ENCODE results near the gene PMVK.
"Not testable (repeated sequence)": the region's sequence is repeated elsewhere in the genome, so short reads cannot be mapped to it uniquely, and the experiment has no call there.

Gene PMVK

DNA sequence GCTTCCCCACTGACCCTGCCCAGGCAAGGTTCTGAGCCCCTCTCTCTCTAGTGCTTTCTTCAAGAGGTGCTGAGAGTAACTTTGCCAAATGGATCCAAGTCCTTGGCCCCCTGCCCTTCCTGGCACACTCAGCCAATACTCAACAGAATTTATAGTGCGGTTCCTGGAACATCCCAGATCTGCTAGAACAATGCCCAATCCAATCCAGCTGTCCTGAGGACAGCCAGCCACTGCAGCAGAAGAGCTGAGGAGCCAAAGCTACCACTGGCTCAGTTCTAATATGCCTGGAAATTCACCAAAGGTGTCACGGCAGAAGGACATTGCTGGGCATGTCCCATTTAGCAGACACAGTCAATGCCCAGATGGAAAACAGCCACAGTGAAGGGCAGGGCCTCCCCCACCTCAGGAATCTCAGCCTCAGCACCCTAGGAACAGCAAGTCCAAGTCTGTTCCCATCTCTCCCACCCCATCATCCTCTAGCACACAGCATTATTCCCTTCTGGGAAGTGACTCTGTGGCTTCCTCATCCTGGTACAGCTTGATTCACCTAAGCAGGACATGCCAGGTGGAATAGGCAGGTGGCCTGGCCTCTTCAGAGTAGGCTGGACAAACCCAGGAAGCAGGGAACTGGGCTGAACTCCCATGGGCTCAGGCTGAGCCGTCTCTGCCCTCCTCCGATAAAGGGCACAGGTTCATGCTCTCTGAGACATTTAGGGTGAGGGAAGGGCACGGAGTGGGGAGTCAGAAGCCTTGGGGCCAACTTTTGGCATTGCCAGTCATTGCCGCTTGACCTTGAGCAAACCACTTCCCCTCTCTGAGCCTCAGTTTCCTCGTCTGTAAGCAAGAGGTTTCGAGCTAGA lies 24.6 kb downstream of the PMVK start:
- DNase-seq = no peak

DNA sequence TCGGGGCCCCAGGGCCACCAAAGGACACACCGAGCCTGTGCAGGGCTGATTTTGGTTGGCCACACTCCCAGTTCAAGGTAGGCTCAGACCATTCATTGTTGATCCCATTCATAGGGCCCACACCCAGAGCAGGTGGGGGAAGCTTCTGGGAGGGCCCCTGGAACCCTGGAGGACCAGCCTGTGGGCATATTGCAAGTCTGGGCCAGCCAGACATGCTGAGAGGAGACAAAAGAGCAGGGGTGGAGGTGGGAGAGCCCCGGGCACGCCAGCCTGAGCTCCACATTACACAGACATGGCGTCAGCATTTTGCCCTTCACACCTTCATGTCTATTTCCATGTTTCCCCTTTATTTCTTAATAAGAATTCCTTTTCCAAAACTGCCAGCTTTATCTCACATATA lies 25.7 kb downstream of the PMVK start:
- no peak for DNase-seq

DNA sequence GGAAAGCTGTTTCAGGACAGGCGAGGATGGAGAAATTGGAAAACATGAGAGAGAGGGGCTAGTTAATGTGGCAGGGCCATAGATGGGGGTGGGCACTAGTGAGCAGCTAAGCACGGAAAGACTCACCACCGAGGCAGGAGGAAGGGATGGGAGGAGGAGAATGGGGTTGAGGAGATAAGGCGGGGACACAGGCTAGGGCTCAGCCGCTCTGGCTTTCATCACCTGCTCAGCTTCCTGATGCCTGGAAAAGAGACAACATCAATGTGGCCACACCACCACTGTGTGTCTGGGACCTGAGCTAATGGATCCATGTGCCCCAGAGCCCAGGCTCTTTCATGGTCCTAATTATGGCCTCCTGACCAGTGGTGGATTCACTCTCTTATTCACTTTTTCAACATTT lies 27.6 kb downstream of the PMVK start:
- no peak for DNase-seq

DNA sequence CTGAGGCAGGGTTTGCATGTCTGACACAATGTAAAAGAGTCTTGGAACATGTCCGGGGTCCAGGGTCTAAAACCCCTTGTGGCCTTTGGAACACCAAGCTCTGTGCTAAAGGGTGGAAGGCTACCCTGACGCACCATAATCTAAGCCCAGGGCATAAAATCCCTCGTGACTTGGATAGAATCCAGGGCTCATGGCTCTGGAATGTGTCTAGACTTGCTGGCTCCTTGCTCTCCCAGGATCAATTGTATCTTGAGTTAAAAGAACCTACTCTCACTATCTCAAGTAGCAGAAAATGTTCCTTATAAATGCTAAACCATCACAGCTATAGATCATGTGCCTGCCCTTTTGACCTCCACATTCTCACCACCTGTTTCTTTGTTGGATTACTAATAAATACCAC lies 28.4 kb downstream of the PMVK start:
- not testable (repeated sequence) for DNase-seq

DNA sequence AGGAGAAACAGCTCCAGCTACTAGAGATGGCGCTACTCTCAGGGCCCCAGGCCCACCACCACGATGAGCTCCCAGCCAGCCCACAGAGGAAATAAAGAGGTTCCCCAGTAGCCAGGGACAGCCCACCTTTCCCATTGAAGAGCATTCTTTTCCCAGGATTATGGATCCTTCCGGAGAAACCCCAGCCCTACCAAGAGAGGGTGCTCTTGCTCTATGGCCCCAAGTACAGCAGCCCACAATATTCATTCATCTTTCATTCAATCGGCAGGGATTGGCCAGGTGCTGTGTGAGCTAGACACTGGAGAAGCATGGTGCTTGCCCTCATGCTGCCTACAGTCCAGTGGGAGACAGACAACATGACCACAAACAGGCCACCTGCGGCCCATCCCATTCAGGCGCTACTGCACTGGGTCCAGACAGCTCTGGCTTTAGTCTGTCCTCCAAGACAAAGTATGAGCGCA lies 29.9 kb downstream of the PMVK start:
- DNase-seq = no peak

DNA sequence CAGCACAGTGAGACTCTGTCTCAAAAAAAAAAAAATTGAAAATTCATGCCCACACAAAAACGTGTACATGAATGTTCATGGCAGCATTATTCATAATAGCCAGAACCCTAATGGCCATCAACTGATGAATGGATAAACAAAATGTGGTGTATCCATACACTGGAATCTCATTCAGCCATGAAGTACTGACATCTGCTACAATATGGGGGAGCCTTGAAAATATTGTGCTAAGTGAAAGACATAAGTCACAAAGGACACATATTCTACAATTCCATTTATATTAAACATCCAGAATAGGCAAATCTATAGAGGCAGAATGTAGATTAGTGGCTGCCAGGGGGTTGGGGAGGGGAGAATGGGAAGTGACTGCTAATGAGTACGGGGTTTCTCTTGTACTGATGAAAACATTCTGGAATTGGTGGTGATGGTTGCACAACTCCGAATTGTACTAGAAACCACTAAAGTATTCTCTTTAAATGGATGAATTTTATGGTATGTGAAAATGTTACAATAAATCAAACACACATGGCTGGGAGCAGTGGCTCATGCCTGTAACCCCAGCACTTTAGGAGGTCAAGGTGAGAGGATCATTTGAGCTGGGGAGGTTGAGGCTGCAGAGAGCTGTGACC lies 33.5 kb downstream of the PMVK start:
- DNase-seq = no peak

DNA sequence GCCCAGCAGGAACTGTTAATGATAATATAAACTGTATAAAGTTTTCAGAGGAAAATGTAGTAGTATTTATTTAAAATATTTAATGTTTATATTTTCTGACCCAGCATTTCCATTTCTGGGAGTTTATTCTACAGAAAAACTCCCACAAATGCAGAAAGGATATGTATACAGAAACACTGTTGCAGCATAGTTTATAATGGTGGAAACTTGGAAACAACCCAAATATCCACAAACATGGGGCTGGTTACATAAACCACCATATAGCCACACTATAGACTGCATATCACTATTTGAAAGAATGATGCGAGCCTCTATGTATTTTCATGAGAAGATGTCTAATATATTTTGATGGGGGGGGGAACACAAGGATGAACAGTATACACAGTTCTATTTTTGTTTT lies 34.9 kb downstream of the PMVK start:
- no peak for DNase-seq

DNA sequence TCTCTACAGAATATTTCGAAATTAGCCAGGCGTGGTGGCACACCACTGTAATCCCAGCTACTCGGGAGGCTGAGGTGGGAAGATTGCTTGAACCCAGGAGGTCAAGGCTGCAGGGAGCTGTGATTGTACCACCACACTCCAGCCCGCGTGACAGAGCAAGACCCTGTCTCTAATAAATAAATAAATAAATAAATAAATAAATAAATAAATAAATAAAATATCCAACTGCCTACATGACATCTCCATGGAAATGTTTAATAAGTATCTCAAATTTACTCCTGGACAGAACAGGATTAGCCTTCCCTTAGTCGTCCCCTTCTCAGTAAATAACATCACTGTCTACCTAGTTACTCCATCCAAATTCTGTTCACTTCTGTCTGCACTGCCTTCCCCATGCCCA lies 37.5 kb downstream of the PMVK start:
- no peak for DNase-seq

DNA sequence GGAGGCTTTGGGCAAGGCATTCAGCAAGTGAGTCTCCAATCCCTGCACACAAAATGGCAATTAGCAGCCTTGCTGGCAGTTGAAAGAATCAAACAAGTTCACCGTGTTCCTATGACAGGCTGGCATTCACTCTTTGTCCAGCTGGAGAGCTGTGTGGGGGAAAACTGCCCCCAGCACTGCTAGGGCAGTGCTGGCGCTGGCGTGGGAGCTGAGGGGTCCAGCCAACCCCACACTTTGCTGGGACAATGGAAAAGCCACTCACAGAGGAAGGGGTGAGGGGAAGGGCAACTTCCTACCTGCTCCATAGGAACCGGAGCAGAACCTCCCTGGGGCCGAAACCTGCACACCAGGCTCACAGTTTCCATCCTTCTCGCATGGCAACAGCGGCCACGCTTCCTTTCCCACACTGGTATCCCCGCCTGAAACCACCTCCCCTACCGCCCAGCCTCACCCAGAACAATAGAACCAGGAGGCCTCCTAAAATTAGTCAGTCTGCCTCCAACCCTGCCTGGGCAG lies 39.7 kb downstream of the PMVK start:
- DNase-seq = no peak

DNA sequence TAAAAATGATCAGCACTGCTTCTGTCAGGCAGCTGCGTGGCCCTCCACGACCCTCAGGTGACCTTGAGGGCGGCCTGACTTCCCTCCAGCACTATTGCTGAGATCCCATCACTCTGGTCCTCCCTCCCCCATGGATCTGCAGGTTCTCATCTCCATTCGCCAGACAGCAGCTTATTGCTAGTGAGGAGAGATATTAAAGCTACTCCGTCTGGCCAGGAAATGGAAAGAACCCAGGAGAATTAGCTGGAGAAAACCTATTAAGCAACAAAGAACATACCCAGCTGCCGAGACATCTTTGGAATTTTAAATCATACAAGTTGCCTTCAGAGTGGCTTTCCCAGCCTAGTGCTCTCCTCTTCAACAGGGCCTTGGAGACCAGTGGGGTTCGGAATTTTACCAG lies 40.7 kb downstream of the PMVK start:
- DNase-seq = no peak

DNA sequence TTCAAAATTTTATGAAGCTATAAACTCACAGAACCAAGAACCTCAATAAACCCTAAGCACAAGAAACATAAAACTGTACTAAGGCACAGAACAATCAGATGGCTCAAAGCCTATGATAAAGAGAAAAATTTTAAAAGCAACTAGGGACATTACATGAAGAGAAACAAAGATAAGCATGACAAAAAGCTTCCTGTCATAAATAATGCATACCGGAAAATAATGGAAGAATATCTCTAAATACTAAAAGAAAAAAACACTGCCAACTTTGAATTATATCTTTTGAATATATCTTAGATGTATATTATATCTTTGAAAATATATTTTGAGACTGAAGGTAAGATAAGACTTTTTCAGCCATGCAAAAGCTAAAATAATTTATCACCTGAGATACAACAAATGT lies 45.1 kb downstream of the PMVK start:
- DNase-seq = no peak

DNA sequence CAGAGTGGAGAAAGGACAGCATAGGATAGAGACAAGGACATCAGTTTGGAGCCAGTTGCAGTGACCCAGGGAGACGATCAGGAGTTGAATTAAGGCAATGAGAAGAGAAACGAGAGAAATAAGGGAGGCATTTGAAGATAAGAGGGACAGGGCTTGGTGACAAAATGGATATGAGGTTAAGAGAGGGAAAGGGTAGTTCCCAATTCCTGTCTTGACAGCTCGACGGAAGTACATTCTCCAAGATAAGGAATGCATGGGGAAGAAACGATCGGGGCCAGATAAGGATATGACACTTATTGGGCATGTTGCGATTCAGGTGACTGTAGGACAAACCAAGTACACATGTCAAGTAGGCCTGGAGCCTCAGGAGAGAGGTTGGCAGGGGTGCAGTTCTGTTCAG lies 47.8 kb downstream of the PMVK start:
- no peak for DNase-seq

DNA sequence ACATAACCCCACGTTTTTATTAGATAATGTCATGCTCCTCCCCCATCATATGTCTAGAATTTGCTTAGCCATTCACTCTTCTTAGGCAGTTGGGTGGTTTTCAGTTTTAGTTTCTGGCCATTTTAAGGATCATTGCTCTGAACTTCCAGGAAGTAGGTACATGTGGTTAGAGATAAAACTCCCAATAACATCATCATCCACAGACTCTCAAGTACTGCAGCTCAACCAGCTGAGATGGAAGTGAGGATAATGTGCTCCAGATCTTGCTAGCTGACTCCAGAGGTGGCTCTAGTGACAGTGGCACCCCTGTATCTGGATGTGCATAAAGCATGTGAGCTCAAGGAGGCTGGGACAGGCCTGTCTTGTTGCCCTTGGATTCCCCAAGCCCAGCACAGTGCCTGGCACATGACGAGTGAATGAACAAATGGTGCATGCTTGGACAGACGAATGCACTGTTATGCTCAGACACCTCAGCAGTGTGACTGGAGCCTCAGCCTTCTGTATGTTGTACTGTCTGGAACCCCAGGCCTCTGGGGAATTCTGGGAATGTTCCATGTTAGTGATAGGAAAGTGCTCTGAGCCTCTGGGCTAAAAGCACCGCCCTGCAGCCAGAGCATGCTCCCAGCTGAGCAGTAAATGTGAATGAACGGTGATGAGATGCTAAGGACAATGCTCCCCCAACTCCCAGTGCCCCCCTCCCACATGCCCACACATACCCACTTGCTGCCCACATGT lies 50.1 kb downstream of the PMVK start:
- no peak for DNase-seq

DNA sequence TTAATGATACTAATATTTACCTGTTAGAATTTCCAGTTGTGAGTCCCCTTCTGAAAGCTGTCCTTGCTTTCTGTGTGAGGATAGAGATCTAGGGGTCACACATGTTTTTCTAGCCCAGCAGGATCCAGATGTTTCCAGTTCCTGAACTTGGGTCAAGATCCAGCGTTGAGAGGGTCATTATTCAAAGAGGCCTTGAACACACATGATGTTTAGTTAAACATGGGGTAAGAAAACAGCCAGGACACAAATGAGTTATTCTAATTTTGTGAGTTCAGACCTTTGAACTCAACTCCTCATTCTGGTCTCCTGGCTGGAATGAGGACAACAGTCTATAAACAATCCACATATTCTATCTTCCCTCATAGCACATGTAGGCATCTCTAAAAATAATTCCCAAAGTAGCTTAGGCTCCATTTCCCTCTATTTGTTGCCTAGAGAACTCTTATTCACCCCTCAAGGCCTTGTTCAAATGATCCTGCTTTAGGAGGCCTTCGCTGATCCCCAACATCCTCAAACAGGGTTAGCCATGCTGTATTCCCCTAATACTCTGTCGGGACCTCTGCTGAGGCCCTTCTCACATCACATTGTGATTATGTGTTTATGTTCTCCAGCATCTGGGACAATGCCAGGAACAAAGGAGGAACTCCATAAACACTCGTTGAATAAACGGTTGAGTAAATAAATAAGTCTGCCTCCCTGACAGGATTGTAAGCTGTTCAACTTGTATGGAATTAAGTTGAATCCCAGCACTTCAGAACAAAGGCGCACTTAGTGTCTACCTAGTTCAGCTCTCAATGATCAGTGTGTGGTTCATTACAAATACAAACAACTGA lies 51.4 kb downstream of the PMVK start:
- DNase-seq = no peak

DNA sequence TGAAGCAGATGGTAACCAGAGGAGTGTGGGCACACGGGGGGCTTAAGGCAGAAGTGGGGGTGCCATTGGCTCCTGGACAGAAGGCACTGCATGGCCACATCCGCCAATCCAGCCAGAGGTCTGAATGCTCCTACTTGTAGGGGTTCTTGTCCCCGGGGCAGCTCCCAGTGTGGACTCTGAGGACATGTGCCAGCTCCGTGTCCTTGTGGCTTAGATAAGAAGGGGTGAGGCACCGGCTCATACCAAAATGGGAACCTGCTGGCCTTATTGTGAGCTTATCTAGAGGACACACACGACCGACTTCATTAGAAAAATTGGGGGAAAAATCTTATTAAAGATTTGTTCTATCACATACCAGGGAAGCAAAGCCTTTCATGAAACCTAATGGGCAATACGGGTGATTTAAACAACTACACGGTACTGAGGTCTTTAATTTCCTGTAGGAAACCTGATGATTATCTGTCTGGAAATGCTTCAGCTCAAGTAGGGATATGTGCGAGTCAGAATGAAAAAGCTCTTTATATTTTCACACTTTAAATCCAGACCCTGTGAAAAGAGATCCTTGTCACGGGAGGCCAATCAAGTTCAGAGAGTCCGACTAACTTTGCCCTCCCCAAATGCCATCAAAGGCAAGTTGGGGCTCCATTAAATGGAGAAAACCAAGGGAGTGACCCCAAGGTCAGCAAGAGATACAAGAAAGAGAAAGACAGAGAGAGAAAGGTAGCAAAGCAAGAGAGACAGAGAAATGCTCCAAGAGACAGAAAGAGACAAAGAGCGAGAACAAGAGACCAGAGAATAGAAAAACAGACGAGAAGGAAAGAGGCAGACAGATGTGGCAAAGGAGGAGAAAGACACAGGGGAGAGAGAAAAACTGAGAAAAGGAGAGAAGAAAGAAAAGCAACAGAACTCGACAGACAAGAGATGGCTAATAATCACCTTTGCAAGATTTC lies 52.3 kb downstream of the PMVK start:
- DNase-seq = no peak

DNA sequence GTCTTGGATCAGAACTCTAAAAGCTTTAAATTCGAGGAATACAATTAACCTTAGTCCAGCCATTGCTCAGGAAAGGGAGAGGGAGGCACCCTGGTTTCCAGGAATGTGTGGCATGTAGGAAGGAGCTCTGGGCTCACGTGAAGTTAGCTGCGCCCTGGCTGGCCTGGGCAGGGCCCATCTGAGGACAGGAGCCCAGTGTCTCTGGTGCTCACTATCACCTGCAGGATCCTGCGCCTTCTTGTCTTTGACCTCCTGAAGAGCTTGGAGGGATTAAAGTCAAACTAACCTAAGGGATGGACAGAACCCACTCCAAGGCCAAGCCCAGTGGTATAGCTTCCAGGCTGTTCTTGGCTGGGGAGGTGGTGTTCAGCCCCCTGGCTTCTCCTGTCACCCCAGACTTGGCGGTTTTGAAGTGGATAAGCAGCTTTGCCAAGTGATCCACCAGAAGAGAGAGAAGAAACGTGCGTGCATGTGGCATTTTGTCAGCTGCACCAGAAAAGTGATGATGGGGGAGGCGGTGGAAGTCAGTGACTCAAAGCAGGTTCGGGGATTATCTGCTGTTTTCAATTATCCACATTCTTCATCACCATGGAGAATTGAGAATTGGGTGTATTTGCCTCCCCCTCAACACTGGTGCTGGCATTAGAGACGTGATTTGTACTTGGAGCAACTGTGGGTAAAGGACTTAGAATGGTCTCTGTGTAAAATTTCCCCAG lies 54.5 kb downstream of the PMVK start:
- no peak for DNase-seq

DNA sequence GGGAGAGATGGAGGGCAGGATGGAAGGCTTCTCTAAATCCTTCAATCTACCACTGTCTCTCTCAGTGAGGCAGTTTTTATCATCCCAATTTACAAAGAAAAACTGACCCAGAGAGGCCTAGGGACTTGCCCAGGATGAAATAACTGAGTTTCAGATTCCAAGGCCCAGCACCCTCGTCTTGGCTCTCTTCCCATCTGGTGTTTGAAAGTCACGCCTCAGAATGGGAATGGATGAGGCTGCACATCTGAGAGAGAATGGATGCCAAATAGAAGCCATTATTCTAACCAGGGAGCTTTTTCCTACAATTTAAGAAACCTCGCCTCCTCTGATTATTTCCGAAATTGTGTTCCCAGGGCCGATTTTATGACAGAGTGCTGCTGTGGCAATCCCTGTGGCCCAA lies 55.8 kb downstream of the PMVK start:
- no peak for DNase-seq

DNA sequence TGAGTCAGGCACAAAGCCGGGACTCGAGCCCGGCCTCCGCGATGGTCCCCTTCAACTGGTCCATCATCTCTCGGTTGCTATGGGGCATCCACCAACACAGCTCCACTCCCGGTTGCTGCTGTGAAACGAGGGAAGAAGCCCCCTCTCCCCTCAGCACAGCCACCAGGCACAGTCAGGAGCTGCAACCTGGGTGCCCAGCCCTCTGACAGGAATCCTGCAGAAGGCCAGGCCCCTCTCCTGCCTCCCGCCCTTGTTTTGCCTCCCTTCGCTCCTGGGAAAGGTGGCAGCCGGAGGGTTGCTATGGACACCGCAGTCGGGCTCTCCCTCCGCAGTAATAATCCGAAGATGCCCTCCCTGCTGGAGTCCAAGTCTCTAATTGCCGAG lies 57.5 kb downstream of the PMVK start:
- DNase-seq = no peak

DNA sequence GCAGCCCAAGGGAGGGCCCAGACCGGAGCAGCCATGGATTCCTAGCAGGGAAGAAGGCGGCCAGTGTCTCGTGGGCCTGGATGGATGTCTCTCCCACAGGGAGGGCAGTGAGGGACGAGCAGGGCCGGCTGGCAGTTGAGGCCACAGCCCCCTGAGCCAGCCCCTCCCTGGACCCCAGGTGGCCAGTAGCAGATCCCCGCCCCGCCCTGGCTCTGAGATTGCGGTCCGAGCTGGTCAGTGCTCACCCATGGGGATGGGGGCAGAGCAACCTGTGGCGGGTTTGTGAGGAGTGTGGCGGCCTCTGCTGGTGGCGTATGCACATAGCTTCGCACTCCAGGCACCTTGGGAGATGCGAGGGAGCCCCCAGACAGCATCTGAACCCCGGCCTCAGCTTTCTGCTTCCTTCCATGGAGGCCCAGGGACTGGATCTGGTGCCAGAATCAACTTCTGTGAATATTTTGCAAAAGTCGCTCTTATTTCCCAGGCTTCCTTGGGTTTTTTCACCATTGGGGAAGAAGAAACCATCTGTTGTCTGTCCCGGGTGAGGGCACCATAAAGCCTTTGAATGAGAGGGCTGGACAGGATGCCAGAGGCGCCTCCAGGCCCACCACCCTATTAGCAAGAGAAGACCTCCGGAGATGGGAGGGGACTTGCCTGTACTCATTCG lies 58.0 kb downstream of the PMVK start:
- peak; percentile 69 for DNase-seq

DNA sequence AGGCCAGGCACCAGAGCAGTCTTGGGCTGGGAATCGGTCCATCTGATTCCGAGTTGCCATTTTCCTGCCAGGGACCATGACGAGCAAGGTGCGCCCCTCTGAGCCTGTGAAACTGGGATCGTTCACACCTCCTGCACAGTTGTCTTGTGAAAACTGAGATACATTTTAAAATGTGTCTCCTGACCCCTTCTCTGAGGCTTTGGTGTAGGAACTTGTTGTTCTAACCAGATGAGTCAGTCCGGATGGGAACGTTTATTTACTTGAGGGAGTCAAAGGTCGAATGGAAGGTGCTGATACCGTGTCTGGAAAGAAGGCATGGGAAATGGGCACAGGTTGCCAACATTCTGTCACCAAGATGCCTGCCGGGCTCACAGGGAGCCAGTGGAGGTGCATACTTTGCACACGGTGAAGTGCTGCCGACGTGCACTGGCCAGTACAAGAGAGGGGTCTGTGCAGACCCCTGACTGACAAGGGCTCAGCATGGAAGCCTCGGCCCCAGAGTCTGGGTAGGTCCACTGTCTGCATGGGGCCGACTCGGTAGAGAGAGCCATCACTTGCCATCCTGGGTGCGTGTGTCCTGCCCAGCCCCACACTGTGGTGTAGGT lies 59.0 kb downstream of the PMVK start:
- no peak for DNase-seq
